Measurements from ENCODE around the gene ERBB4.

Gene ERBB4

GRCh38 chr2:212328712-212329496, 209.7 kb downstream of the ERBB4 start:
- ATAC-seq: no peak
- Mint-ChIP-seq H3K9me3 (peaks cover 2% of the 10 kb centered on the region), H3K4me3 (no peak overlapping the region), H3K4me1 (no peaks in the 10 kb centered on the region), H3K36me3 (no peaks in the 10 kb centered on the region), H3K27ac (no peak overlapping the region)
- DNase-seq (ENCODE audit: low spot score in 2 of 2): no peak

GRCh38 chr2:212328136-212328535, 210.5 kb downstream of the ERBB4 start:
- H3K4me3 Mint-ChIP-seq: no peak overlapping the region
- peaks cover 2% of the 10 kb centered on the region for H3K9me3 Mint-ChIP-seq
- no peaks in the 10 kb centered on the region for H3K36me3 Mint-ChIP-seq
- no peak overlapping the region for H3K27ac Mint-ChIP-seq
- DNase-seq (ENCODE audit: low spot score in 2 of 2) (no peak), ATAC-seq (no peak)
- no peaks in the 10 kb centered on the region for H3K4me1 Mint-ChIP-seq

- ATAC-seq: no peak
- Mint-ChIP-seq H3K27ac (no peak overlapping the region), H3K36me3 (no peaks in the 10 kb centered on the region), H3K4me3 (no peak overlapping the region), H3K9me3 (peaks cover 2% of the 10 kb centered on the region), H3K4me1 (no peaks in the 10 kb centered on the region)
- no peak for DNase-seq (ENCODE audit: low spot score in 2 of 2)
Measured at GRCh38 chr2:212327171-212327809, 211.3 kb downstream of the ERBB4 start.

GRCh38 chr2:212318636-212319035, 220.0 kb downstream of the ERBB4 start:
- ATAC-seq: no peak
- no peaks in the 10 kb centered on the region for H3K36me3 Mint-ChIP-seq
- H3K4me1 Mint-ChIP-seq: no peaks in the 10 kb centered on the region
- no peaks in the 10 kb centered on the region for H3K9me3 Mint-ChIP-seq
- no peak for DNase-seq (ENCODE audit: low spot score in 2 of 2)
- H3K27ac Mint-ChIP-seq: no peak overlapping the region
- H3K4me3 Mint-ChIP-seq: no peak overlapping the region

GRCh38 chr2:212314680-212315079, 223.9 kb downstream of the ERBB4 start:
- H3K4me1 Mint-ChIP-seq: no peaks in the 10 kb centered on the region
- ATAC-seq: no peak
- H3K36me3 Mint-ChIP-seq: no peaks in the 10 kb centered on the region
- no peak overlapping the region for H3K4me3 Mint-ChIP-seq
- H3K27ac Mint-ChIP-seq: no peak overlapping the region
- DNase-seq (ENCODE audit: low spot score in 2 of 2): no peak
- H3K9me3 Mint-ChIP-seq: peaks cover 2% of the 10 kb centered on the region

- H3K36me3 Mint-ChIP-seq: no peaks in the 10 kb centered on the region
- DNase-seq (ENCODE audit: low spot score in 2 of 2): no peak
- no peak overlapping the region for H3K4me3 Mint-ChIP-seq
- H3K9me3 Mint-ChIP-seq: peaks cover 2% of the 10 kb centered on the region
- no peak overlapping the region for H3K27ac Mint-ChIP-seq
- H3K4me1 Mint-ChIP-seq: no peaks in the 10 kb centered on the region
- ATAC-seq: no peak
Measured at GRCh38 chr2:212311807-212312404, 226.7 kb downstream of the ERBB4 start.

- no peaks in the 10 kb centered on the region for H3K36me3 Mint-ChIP-seq
- ATAC-seq (no peak), DNase-seq (ENCODE audit: low spot score in 2 of 2) (no peak)
- no peak overlapping the region for H3K4me3 Mint-ChIP-seq
- no peaks in the 10 kb centered on the region for H3K4me1 Mint-ChIP-seq
- H3K27ac Mint-ChIP-seq: no peak overlapping the region
- H3K9me3 Mint-ChIP-seq: peaks cover 3% of the 10 kb centered on the region
Measured at GRCh38 chr2:212299943-212300342, 238.7 kb downstream of the ERBB4 start.

- no peak overlapping the region for H3K27ac Mint-ChIP-seq
- H3K36me3 Mint-ChIP-seq: no peaks in the 10 kb centered on the region
- H3K4me3 Mint-ChIP-seq: no peak overlapping the region
- H3K9me3 Mint-ChIP-seq: peaks cover 3% of the 10 kb centered on the region
- DNase-seq (ENCODE audit: low spot score in 2 of 2) (no peak), ATAC-seq (no peak)
- H3K4me1 Mint-ChIP-seq: no peaks in the 10 kb centered on the region
Measured at GRCh38 chr2:212299333-212299732, 239.3 kb downstream of the ERBB4 start.

GRCh38 chr2:212295571-212295970, 243.0 kb downstream of the ERBB4 start:
- DNase-seq (ENCODE audit: low spot score in 2 of 2): no peak
- H3K4me3 Mint-ChIP-seq: no peak overlapping the region
- no peak overlapping the region for H3K27ac Mint-ChIP-seq
- no peak for ATAC-seq
- H3K9me3 Mint-ChIP-seq: no peaks in the 10 kb centered on the region
- H3K36me3 Mint-ChIP-seq: no peaks in the 10 kb centered on the region
- no peaks in the 10 kb centered on the region for H3K4me1 Mint-ChIP-seq

- H3K36me3 Mint-ChIP-seq: no peaks in the 10 kb centered on the region
- no peaks in the 10 kb centered on the region for H3K4me1 Mint-ChIP-seq
- no peak for ATAC-seq
- H3K27ac Mint-ChIP-seq: no peak overlapping the region
- DNase-seq (ENCODE audit: low spot score in 2 of 2): no peak
- H3K9me3 Mint-ChIP-seq: no peaks in the 10 kb centered on the region
- H3K4me3 Mint-ChIP-seq: no peak overlapping the region
Measured at GRCh38 chr2:212294816-212295215, 243.8 kb downstream of the ERBB4 start.

- Mint-ChIP-seq H3K4me1 (no peaks in the 10 kb centered on the region), H3K36me3 (no peaks in the 10 kb centered on the region), H3K4me3 (no peak overlapping the region), H3K27ac (no peak overlapping the region), H3K9me3 (peaks cover 9% of the 10 kb centered on the region)
- no peak for DNase-seq (ENCODE audit: low spot score in 2 of 2)
- ATAC-seq: no peak
Measured at GRCh38 chr2:212289301-212289700, 249.3 kb downstream of the ERBB4 start.

GRCh38 chr2:212288308-212288707, 250.3 kb downstream of the ERBB4 start:
- H3K27ac Mint-ChIP-seq: no peak overlapping the region
- ATAC-seq (no peak), DNase-seq (ENCODE audit: low spot score in 2 of 2) (no peak)
- peaks cover 9% of the 10 kb centered on the region for H3K9me3 Mint-ChIP-seq
- no peak overlapping the region for H3K4me3 Mint-ChIP-seq
- H3K4me1 Mint-ChIP-seq: no peaks in the 10 kb centered on the region
- no peaks in the 10 kb centered on the region for H3K36me3 Mint-ChIP-seq

GRCh38 chr2:212284166-212284565, 254.4 kb downstream of the ERBB4 start:
- DNase-seq (ENCODE audit: low spot score in 2 of 2) (no peak), ATAC-seq (no peak)
- H3K9me3 Mint-ChIP-seq: peaks cover 13% of the 10 kb centered on the region
- H3K4me3 Mint-ChIP-seq: no peak overlapping the region
- H3K4me1 Mint-ChIP-seq: no peaks in the 10 kb centered on the region
- H3K27ac Mint-ChIP-seq: no peak overlapping the region
- no peaks in the 10 kb centered on the region for H3K36me3 Mint-ChIP-seq

GRCh38 chr2:212282671-212283261, 255.8 kb downstream of the ERBB4 start:
- peaks cover 7% of the 10 kb centered on the region for H3K9me3 Mint-ChIP-seq
- no peak overlapping the region for H3K4me3 Mint-ChIP-seq
- DNase-seq (ENCODE audit: low spot score in 2 of 2) (no peak), ATAC-seq (no peak)
- H3K4me1 Mint-ChIP-seq: no peaks in the 10 kb centered on the region
- no peak overlapping the region for H3K27ac Mint-ChIP-seq
- H3K36me3 Mint-ChIP-seq: no peaks in the 10 kb centered on the region

GRCh38 chr2:212276813-212277212, 261.8 kb downstream of the ERBB4 start:
- no peak overlapping the region for H3K4me3 Mint-ChIP-seq
- DNase-seq (ENCODE audit: low spot score in 2 of 2): no peak
- peaks cover 4% of the 10 kb centered on the region for H3K9me3 Mint-ChIP-seq
- no peak overlapping the region for H3K27ac Mint-ChIP-seq
- H3K36me3 Mint-ChIP-seq: no peaks in the 10 kb centered on the region
- no peaks in the 10 kb centered on the region for H3K4me1 Mint-ChIP-seq
- ATAC-seq: no peak

- DNase-seq (ENCODE audit: low spot score in 2 of 2): no peak
- Mint-ChIP-seq H3K27ac (no peak overlapping the region), H3K4me1 (no peaks in the 10 kb centered on the region), H3K9me3 (peaks cover 3% of the 10 kb centered on the region), H3K4me3 (no peak overlapping the region), H3K36me3 (no peaks in the 10 kb centered on the region)
- no peak for ATAC-seq
Measured at GRCh38 chr2:212274215-212274614, 264.4 kb downstream of the ERBB4 start.
